Activated CD4-positive, CD25-positive, alpha-beta regulatory T cell treated with anti-CD3 and anti-CD28 coated beads, Interleukin-2, amount 50 U/mL, for 16 hours (primary cell): ENCODE data around the gene CRTC1.

Source experiments
- DNase-seq: peaks from one replicate; pipeline ENCODE4 v3.0.0-alpha.2; 2020; ENCODE audit warnings: low read depth, low spot score

Gene CRTC1, protein sequence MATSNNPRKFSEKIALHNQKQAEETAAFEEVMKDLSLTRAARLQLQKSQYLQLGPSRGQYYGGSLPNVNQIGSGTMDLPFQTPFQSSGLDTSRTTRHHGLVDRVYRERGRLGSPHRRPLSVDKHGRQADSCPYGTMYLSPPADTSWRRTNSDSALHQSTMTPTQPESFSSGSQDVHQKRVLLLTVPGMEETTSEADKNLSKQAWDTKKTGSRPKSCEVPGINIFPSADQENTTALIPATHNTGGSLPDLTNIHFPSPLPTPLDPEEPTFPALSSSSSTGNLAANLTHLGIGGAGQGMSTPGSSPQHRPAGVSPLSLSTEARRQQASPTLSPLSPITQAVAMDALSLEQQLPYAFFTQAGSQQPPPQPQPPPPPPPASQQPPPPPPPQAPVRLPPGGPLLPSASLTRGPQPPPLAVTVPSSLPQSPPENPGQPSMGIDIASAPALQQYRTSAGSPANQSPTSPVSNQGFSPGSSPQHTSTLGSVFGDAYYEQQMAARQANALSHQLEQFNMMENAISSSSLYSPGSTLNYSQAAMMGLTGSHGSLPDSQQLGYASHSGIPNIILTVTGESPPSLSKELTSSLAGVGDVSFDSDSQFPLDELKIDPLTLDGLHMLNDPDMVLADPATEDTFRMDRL

DNA sequence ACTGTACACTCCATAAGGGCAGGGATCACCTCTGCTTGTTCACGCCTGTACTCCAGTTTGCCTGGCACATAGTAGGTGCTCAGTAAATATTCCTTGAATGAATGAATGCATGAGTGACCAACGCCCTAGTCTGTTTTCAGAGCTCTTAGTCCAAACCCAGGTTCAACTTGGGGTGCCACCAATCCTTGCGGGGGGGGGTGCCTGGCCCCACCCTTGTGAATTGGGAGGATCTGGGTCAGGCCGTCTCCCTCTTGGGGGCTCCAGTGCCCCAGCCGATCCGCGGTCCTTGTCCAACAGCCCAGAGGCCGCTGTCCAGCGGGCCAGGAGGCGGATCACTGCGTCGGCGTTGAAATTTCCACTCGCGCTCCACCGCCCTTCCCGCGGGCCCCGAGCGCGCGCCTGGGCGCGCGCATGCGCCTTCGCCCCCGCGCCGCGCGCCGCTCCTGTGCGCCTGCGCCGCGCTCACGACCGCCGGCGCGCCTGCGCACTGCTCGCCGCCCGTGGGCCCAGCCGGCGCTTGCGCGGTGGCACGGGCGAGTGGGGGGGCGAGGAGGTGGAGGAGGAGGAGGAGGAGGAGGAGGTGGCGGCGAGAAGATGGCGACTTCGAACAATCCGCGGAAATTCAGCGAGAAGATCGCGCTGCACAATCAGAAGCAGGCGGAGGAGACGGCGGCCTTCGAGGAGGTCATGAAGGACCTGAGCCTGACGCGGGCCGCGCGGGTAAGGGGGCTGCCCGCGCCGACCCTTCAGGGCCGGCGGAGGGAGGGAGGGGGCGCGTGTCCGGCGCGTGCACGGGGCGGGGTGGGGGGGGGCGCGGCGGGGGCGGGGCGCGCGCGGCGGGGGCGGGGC is at the start of gene CRTC1:
CRTC1 (plus strand) TSS at position 572 of the 849 bp plus-strand sequence; CDS start at position 595, 23 bp downstream.
- DNase-seq = peak; percentile 81

DNA sequence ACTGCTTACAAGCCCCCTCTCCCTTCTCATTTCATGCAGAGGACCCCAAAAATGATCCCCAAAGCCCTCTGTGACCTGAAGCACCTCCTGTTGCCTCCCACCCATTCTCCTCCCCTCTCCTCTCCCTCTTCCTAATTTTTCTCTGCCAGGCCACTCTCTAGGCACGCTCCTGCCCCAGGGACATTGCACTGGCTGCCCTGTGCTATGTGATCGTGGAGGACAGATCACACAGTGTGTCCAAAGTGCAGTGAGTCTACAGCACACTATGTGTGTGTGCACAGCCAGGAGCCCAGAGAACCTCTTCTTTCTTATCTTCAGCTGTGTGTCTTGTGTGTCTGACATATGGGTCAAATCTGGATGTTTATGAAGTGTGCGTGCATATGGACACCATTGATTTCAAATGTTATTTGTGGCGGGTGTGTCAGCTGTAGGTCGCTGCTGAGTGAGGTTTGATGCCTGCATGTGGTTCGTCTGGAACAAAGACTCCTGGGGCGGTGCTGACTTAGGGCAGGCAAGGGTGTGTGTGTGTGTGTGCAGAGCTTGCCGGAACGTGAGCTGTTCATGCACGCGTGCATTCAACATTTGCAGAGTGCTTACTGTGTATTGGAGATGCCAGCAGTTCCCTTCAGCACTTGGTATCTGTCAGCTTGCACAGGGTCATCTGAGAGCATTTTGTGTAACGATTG is 48.7 kb upstream of the CRTC1 start:
- DNase-seq = no peak

DNA sequence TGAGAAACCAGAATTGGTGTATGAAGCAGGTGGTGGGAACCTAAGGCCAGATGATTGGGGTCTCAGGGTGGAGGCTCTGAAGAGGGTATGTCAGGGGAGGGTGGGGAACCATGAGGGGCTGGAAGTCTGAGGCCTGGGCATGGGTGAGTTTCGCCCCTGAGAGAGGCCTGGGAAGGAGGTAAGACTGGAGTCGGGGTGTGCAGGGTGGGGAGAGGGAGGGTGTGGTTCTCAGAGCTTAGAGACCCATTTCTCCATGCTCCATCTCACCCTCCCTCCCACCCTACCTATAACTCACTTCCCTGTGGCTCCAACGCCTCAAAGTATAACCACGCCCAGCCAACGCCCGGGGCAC is 47.7 kb upstream of the CRTC1 start:
- no peak for DNase-seq

DNA sequence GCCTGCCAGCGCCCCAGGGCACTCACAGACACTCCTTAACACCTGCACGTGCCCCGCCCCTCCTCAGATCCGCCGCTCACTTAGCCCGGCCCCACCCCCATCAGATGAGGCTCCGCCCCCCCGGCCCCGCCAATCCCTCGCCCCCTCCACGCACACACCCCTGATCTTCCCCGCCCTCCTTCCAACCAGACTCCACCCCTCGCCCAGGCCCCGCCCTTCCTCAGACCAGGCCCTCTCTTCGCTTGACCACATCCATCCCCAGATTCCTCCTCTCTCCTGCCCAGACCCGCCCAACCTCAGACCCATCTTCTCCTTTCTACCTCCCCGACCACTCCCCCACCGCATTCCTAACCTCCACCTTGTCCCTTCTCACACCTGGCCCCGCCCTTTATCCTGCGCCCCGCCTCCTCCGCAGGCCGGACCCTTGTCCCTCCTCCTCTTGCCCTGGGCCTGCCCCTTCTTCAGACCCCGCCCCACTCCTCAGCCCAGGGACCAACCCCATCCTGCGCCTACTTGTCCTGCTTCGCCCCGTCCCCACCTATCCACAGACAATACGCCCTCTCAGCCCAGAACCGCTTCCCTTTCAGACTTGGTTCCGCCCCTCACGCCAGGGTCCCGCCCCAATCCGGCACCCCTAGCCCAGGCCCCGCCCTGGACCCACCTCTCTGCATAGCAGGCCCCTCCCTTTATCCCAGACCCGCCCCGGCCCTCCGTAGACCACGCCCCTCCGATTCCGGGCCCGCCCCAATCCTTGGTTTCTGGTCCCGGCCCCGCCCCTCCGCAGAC is 47.1 kb upstream of the CRTC1 start:
- peak; percentile 98 for DNase-seq

DNA sequence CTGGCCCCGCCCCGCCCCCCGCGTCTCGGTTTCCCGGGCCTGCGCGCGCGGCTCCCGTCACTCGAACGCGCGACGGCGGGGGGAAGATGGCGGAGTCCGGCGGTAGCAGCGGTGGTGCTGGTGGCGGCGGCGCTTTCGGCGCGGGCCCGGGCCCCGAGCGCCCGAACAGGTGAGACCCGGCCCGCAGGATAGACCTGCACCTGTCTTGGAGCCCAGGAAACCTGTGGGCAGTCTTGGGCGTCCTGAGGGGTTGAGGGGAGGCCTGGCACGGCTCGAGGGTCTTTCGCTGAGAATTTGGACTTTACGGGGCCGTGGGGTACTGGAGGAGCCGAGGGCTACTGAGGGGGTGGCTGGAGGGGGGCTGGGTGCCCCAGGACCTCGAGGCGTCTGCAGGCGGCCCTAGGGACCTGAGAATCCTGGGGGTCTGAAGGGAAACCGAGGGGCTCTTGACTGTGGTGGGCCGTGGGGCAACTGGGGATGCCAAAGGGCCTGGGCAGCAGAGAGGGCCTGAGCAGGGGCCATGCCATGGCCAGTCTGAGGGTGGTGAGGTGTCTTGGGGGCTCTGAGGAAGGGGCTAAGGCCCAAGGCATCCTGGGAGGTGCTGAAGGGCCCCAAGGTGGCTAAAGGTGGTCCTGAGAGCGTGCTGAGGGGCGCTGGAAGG is 46.4 kb upstream of the CRTC1 start, which contains the start of gene KLHL26:
KLHL26 (plus strand) TSS at position 60 of the 661 bp plus-strand sequence; CDS start at position 87, 27 bp downstream.
- DNase-seq = no peak

DNA sequence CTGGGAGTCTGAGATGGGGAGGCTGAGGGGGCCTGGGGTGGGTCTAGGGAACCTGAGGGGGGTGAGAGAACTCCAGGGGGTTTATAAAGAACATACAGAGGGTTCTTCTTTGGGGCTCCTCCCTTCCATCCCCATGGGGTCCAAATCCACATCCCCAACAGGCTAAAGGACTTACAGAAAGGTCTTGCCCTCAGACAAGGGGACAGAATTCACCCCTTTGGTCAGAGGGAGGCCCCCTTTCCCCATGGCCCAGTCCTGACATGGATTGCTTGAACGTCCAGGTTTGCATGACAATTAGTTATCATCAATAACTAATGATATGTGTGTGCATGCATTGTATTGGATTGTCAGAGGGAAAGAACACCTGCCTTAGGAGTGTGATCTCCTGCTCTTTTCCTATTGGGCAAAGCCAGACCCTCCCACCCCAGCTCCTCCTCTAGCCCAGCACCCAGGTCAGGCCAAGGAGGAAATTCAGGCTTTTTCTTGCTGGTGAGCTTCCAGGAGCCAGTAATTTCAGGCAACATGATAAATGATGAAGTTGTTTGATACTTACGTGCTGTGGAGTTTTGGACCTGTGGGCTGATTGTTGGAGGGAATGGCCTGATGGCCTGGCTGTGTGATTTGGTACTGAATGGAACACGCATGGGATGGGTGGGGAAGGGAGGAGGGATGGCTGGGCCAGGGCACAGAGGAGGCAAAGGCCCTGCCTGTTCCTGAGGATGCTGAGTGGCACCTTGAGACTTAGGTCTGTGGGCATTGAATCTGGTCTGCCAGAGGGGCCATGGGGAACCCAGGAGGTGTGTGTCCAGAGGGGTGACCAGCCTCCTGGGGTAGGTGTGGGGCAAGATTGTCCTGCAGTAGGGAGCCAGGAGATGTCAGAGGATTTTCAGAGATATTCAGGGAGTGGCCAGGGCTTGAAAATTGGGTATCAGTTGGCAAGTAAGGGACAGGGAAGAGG is 45.5 kb upstream of the CRTC1 start:
- DNase-seq = no peak

DNA sequence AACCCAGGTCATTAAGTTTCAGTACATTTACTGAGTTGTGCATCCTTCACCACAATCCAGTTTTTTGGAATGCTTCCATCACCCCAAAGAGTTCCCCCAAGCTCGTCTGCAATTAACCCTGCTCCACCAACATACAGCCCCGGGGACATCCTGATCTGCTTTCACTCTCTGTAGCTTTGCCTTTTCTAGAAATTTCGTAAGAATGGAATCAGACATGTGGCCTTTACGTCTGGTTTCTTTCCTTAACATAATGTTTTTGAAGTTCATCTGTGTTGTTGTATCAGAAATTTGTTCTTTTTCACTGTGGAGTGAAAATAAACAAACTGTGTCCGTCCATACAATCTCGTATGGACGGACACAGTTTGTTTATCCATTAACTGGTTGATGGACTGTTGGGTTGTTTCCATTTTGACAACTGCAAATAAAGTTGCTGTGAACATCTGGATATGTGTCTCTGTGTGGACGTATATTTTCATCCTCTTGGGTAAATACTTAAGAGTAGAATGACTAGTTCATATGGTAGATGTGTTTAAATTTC is 43.7 kb upstream of the CRTC1 start:
- no peak for DNase-seq

DNA sequence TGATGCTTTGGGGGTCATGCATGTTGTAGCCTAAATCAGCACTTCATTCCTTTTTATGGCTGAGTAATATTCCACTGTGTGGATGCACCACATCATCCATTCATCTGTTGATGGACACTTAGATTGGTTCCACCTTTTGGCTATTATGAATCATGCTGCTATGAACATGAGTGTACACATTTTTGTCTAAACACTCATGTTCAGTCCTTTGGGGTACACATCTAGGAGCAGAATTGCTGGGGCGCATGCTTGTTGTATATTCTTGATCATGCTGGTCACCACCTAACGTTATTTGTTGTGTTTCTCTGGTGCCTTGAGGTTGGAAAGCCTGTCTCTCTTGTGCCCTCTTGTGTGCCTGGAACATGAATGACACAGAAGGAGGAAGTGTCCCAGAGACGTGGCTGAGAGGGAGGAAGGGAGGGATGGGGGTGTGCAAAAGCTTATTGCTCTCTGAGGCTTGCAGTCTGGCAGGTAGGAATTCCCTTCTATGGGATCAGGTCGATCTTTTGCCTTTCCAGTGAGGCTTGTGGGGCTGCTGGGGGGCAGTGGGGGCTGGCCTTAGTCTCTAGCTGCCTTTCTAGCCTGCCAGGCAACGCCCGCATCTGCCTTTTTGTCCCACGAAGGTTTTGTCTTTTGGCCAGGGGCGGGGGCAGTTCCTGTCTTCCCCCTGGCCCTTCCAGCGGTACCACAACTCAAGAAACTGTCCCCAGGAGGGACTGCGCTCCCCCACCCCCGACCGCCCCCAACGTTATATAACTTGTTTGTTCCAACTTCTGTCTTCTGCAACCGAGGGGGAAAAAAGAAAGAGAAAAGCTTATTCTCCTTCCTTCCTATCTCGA is 39.1 kb upstream of the CRTC1 start:
- DNase-seq = no peak

DNA sequence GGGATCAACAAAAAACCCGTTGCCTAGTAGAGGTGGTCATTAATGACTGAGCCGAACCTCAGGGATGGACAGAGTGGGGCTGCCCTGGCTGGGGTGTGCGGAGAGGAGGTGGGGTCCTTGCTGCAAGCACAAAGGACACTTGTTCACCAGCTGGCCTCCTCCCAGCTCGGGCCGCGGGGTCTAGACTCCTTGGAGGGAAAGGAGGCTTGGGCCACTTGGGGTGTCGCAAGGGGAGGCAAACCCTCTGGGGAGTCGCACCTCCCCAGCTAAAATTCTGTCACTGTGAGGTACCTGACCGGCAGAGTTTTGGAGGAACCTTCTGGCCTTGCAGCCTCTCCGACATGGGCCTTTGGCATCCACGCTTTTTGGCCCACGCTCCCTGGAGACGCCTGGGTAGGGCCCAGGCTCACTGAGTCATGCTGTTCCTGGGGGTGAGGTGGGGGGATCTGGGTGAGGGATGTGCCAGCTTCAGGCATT is 38.4 kb upstream of the CRTC1 start:
- DNase-seq = no peak

DNA sequence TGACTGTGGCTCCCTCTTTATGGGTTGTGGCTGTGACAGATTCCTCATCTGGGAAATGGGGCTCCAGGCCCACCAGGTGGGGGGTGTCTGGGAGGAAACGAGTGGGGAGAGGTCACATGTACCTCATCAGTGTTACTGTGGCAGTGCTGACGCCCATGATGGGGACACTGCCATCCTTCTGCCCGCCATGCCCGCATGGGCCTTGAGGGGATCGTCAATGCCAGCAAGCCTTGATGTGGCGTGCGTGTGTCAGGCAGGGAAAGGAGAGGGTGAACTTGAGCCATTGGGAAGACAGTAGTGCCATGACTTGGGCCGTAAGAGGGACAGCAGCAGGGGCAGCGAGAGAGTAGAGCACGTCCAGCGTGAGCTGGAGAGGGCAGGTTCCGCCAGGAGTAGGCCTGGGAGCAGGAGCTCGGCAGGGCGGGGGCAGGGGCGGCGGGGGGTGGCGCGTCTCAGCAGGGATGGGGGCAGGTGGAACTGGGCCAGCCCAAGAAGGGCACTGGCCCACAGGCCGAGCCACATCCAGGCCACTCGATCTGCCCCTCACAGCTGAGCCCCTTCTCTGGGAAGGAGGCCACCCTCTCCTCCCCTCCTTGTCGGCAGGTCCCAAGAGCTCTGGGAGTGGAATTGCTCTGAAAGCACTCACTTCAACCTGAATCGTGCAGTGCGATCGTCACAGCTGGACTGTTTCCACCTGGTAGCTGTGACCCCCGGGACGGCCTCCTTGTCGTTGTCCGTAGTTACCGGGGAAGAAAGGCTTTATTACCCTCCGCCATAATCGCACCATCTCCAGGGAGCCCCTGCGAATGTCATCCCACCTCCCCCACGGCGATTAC is 36.7 kb upstream of the CRTC1 start:
- no peak for DNase-seq

DNA sequence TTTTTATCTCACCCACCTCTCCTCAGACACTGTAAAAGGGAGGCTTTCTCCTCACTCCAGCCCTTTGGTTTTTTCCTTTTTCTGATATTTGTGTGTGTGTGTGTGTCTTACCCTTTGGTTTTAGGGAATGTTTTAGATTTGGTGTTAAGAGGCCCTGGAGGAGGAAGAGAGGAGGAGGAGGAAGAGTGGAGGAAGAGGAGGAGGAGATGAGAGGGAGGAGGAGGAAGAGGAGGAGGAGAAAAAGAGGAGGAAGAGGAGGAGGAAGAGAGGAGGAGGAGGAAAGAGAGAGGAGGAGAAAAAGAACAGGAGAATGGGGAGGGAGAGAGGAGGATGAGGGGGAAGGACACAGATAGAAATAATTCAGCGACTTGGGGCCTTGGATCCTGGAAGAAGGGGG is 36.1 kb upstream of the CRTC1 start:
- DNase-seq = no peak

DNA sequence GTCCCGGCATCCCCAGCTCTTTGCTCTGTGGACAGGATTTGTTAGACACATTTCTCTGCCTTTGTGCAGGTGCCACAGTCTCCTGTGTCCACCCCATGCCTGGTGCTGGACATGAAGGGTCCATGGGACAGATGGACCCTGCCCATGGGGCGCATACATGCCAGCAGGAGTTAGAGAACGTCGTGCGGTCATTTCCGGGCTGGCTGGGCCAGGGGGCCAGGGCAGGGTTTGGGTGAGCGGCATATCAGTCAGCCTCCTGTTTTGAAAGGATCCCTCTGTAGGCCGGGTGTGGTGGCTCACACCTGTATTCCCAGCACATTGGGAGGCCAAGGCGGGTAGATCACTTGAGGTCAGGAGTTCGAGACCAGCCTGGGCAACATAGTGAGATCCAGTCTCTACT is 35.7 kb upstream of the CRTC1 start:
- no peak for DNase-seq

DNA sequence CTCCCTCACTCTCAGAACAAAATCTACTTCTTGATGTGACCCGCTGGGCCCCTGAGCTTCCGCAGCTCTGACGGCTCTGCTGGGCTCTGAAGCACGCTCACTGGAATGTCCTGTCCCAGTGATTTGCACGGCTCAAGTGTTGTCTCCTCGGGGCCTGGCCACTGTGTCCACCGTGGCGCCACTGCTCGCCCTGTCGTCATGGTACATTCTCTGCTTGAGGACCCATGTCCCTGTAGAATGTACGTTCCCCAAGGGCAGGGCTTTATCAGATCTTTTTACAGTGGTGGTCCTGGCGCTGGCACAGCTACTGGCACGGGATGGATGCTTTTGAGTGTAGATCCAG is 34.5 kb upstream of the CRTC1 start:
- DNase-seq = no peak

DNA sequence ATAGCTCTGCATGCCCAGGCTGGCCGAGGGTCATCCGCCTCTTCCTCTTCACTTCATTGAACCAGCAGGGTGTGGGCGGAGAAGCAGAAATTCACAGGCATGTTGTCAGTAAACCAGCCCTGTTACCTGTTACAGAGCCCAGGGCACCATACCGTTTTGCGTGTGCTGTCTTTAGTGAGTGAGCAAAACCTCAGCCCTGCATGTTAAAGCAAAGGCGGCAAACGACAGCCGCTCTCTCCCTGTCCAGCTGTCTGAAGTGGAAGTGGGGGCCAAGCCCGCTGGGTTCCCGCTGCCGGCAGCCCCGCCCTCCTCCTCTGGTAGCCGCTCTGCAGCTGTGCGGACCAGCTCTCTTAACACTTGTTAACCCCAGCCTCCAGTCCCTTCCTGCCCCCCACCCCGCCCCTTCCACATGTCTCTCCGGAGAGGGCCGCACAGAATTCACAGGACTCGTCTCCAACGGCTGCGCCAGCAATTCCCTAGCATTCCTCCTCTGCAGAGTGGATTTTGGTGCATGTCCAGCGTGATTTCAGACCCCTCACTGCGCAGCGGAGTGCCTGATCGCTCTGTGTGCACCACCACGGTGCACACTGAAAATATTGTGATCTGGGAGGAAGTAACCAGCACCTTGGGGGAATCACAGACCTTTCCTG is 34.0 kb upstream of the CRTC1 start:
- DNase-seq = no peak

DNA sequence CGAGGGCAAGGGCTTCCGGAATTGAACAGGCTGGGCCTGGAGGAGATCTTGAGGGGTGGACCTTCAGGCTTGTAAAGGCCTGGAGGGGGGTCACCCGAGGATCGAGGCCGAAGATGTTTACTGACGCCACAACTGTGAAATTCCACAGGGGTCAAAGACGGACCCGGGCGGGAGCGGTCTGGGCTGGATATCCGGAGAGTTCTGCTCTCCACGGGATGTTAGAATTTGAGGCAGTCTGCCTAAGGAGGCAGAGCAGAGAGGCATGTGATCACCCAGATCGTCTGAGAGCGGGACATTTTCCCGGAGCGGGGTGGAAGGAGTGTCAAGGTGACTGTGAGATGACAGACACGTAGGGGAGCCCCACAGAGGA is 33.5 kb upstream of the CRTC1 start:
- no peak for DNase-seq

DNA sequence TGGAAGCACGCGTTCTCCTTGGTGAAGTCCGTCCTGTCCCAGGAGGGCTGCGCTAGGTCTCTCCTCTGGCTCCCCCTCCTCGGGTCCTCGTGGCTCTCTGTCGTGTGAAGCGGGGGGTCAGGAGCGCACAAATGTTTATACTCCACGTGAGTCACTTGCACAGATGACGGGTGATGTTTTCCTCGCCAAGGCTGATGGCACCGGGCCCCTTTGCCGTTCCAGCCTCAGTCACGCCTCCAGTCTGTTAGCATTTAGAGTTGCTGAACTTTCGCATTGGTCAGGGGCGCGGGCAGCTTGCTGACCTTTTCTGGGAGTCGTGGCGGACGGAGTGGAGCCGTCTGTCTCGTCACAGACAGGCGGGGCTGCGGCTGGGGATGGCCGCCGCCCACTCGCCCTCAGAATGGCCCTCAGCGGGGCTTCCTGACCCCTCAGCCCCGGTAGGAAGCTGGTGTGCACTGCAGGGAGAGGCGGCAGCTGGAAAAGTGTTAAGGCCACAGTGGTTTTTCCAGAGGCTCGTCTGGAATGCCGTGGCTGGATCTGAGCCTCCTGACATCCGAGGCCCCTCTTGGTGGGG is 32.9 kb upstream of the CRTC1 start:
- no peak for DNase-seq
